Endothelial cell of umbilical vein (primary cell): ENCODE results near the gene BRAP. TPM values are rescaled to one million over a fixed set of nuclear protein-coding genes. Genes with fewer than 3 reads are reported as not detected.

Experiments
- BruUV-seq: library from RNA; stranded (reverse); fragments of 400-500 nt; replicated peaks from 2 replicates; lab custom pipeline; 2021; lab: Mats Ljungman, UMichigan
- CTCF ChIA-PET: fragments of 300-600, 350-600 bp; sonication (Branson Sonifier 250); formaldehyde crosslinking; loops from one replicate; lab custom pipeline; 2021; ENCODE audit warnings: antibody characterized with exemption, inconsistent platforms; lab: Charles Lee
- POLR2A ChIA-PET: fragments of 300-600, 350-600 bp; sonication (Branson Sonifier 250); formaldehyde crosslinking; loops from one replicate; lab custom pipeline; 2021; ENCODE audit warnings: antibody characterized with exemption, inconsistent platforms; lab: Charles Lee
- DNase-seq: peaks from one replicate; pipeline ENCODE4 v3.0.0-alpha.2; 2011; ENCODE audit warnings: low read depth, low spot score
- FAIRE-seq: peaks from 2 replicates; lab custom pipeline; 2011; peaks lifted over from hg19 to GRCh38; lab: Jason Lieb, UNC
- H2AFZ ChIP-seq: 2 replicates; pipeline ENCODE4 v1.6.0; 2012; ENCODE audit warnings: low read depth, low read length, control low read depth, inconsistent platforms
- H3K27ac ChIP-seq: 2 replicates; pipeline ENCODE4 v1.5.1; 2011; ENCODE audit warnings: low read depth, mild to moderate bottlenecking, control low read depth, low read length, moderate library complexity; ENCODE audit not compliant: insufficient read depth
- H3K27me3 ChIP-seq, 2 experiments: 2 replicates each; pipeline versions ENCODE4 v1.6.0 to v1.6.1; 2011; ENCODE audit warnings: low read length in 2 of 2, mixed read lengths in 1 of 2; ENCODE audit not compliant: control insufficient read depth in 2 of 2, insufficient read depth in 2 of 2
- H3K36me3 ChIP-seq, 2 experiments: 2 replicates in 1 of 2; 3 replicates in 1 of 2; pipeline ENCODE4 v1.5.1; 2011; ENCODE audit warnings: low read length in 2 of 2, mild to moderate bottlenecking in 1 of 2, moderate library complexity in 1 of 2; ENCODE audit not compliant: control insufficient read depth in 2 of 2, insufficient read depth in 2 of 2; ENCODE audit errors: extremely low read depth in 1 of 2
- H3K4me1 ChIP-seq: 3 replicates; pipeline ENCODE4 v1.5.1; 2011; ENCODE audit warnings: mild to moderate bottlenecking, low read length; ENCODE audit not compliant: control insufficient read depth, insufficient read depth; ENCODE audit errors: extremely low read depth
- H3K4me2 ChIP-seq: 2 replicates; pipeline ENCODE4 v1.6.1; 2011; ENCODE audit warnings: low read length, control low read depth, mixed read lengths; ENCODE audit not compliant: insufficient read depth
- H3K4me3 ChIP-seq, 3 experiments: fragments of 200-600 bp in 1 of 3; sonication (generic), shearing (Covaris generic) in 1 of 3; replicated peaks in 1 of 3; 2 replicates each; pipeline ENCODE4 v1.5.1; 2011 to 2016; ENCODE audit warnings: control low read depth in 3 of 3, low read length in 3 of 3, mild to moderate bottlenecking in 2 of 3, inconsistent platforms in 1 of 3, low read depth in 1 of 3, moderate library complexity in 1 of 3; ENCODE audit not compliant: insufficient read depth in 1 of 3
- H3K79me2 ChIP-seq: 2 replicates; pipeline ENCODE4 v1.6.0; 2012; ENCODE audit warnings: low read length, inconsistent platforms; ENCODE audit not compliant: control insufficient read depth, insufficient read depth
- H3K9ac ChIP-seq: replicated peaks from 2 replicates; pipeline ENCODE3; 2011; ENCODE audit warnings: low read length, control low read depth; ENCODE audit not compliant: insufficient read depth; ENCODE audit errors: extremely low read depth
- H3K9me1 ChIP-seq: replicated peaks from 3 replicates; pipeline ENCODE4 v1.6.0; 2011; ENCODE audit warnings: mild to moderate bottlenecking, low read length; ENCODE audit not compliant: control insufficient read depth, insufficient read depth; ENCODE audit errors: extremely low read depth
- H3K9me3 ChIP-seq: replicated peaks from 2 replicates; pipeline ENCODE4 v1.5.1; 2012; ENCODE audit warnings: low read length, inconsistent platforms; ENCODE audit not compliant: control insufficient read depth, insufficient read depth
- H4K20me1 ChIP-seq: replicated peaks from 2 replicates; pipeline ENCODE3; 2011; ENCODE audit warnings: mild to moderate bottlenecking, low read length; ENCODE audit not compliant: control insufficient read depth, insufficient read depth; ENCODE audit errors: extremely low read depth
- EZH2 ChIP-seq: IDR thresholded peaks from 2 replicates; pipeline ENCODE4 v1.6.1; 2012; ENCODE audit warnings: borderline replicate concordance, low read depth, mild to moderate bottlenecking, moderate library complexity, low read length, inconsistent platforms; ENCODE audit not compliant: severe bottlenecking
- GATA2 ChIP-seq: IDR thresholded peaks from 2 replicates; pipeline ENCODE4 v1.7.0; 2011; ENCODE audit warnings: low read depth, mild to moderate bottlenecking, moderate library complexity, mixed read lengths, low read length; ENCODE audit not compliant: insufficient read length, insufficient read depth
- MYC ChIP-seq: IDR thresholded peaks from one replicate; pipeline ENCODE4 v1.6.1; 2011; ENCODE audit warnings: mild to moderate bottlenecking, low read depth, low read length
- POLR2A ChIP-seq: IDR thresholded peaks from 2 replicates; pipeline ENCODE4 v1.6.1; 2012; ENCODE audit warnings: low read depth, mild to moderate bottlenecking, control low read depth, low read length
- POLR2AphosphoS5 ChIP-seq: IDR thresholded peaks from 2 replicates; pipeline ENCODE4 v1.6.1; 2012; ENCODE audit warnings: low read depth, mild to moderate bottlenecking, control low read depth, low read length, moderate library complexity; ENCODE audit not compliant: insufficient read depth
- dilution Hi-C: fragments of 300-500 bp; cut with MboI; formaldehyde crosslinking; loops from one replicate; pipeline ENCODE4 v1.15.0; 2019; ENCODE audit warnings: low sequenced_read_pairs; ENCODE audit not compliant: extremely low pct_ligation_motif_present
- intact Hi-C: fragments of 100-400 bp; cut with micrococcal nuclease; formaldehyde crosslinking; loops from one replicate; pipeline ENCODE4 v1.10.0; 2022
- polyA plus RNA-seq, 4 experiments: library from polyadenylated mRNA; depleted of rRNA in 3 of 4; stranded (reverse) in 3 of 4; unstranded in 1 of 4; fragments of >200 nt; gene quantifications; 2 replicates each; pipeline versions ENCODE4 v1.2.1 to v1.2.3, GENCODE V29; 2011 to 2012; ENCODE audit warnings: missing spikeins in 1 of 4
- total RNA-seq: library from RNA; stranded (reverse); gene quantifications from 2 replicates; pipeline ENCODE4 v1.2.3, GENCODE V29; 2021
- TF ChIP-seq, protein P1 (sequence below), 2 donors: IDR thresholded peaks; 1 replicate in 1 of 2; 2 replicates in 1 of 2; pipeline ENCODE4 v1.5.1; 2011; ENCODE audit warnings: low read length in 2 of 2, mild to moderate bottlenecking in 2 of 2, moderate library complexity in 2 of 2, control low read depth in 1 of 2, inconsistent platforms in 1 of 2, low read depth in 1 of 2; ENCODE audit not compliant: insufficient read depth in 1 of 2; ENCODE audit errors: extremely low read depth in 1 of 2
- TF ChIP-seq, protein P2 (sequence below): IDR thresholded peaks from 2 replicates; pipeline ENCODE4 v1.6.1; 2011; ENCODE audit not compliant: insufficient read depth, insufficient read length

Gene BRAP
- total and polyA plus RNA-seq, 2 donors (not counting 3 experiments of a cell fraction or from before 2014, with no cell fraction given): 14.4 to 16.5 TPM

DNA sequence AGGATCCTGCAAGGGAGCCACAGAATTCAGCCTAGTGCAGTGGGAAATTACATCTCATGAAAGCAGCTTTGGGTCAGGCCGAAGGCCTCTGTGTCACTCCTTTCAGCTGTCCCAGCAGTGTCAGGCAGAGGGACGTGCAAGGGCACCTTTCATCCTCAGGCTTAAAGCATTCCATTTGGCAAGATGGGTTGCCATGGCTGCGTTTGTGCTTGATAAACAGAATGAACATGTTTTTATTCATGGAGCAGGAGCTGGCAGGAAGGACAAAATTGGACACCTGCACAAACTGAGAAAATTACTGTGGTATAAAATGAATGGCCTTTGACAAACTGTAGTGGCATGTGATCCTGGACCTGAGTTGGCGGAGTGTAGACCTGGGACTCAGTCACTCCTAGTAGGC, 29.5 kb upstream of the BRAP start:
- no peaks in the 10 kb centered on the region for H3K9me3 ChIP-seq
- no TSS peak for BruUV-seq
- no peak overlapping the region for H3K4me3 ChIP-seq
- TF ChIP-seq EZH2: no peak
- TF ChIP-seq POLR2AphosphoS5: no peak
- TF ChIP-seq POLR2A: no peak
- TF ChIP-seq, protein P1, sequence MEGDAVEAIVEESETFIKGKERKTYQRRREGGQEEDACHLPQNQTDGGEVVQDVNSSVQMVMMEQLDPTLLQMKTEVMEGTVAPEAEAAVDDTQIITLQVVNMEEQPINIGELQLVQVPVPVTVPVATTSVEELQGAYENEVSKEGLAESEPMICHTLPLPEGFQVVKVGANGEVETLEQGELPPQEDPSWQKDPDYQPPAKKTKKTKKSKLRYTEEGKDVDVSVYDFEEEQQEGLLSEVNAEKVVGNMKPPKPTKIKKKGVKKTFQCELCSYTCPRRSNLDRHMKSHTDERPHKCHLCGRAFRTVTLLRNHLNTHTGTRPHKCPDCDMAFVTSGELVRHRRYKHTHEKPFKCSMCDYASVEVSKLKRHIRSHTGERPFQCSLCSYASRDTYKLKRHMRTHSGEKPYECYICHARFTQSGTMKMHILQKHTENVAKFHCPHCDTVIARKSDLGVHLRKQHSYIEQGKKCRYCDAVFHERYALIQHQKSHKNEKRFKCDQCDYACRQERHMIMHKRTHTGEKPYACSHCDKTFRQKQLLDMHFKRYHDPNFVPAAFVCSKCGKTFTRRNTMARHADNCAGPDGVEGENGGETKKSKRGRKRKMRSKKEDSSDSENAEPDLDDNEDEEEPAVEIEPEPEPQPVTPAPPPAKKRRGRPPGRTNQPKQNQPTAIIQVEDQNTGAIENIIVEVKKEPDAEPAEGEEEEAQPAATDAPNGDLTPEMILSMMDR (IDR thresholded peaks at IDR 0.05; ENCODE audit: extremely low read depth in 1 of 2, insufficient read depth in 1 of 2, low read depth in 1 of 2, low read length in 2 of 2): no peak
- no peak for TF ChIP-seq GATA2
- no peaks in the 10 kb centered on the region for H3K4me1 ChIP-seq
- CTCF ChIA-PET: interaction anchor here (1.5 to 2.4 kb wide), 2 partner anchors 10 to 98 kb away, joined by 4 to 10 read pairs; no protein-coding TSS in a partner anchor
- H3K4me2 ChIP-seq: no peak overlapping the region
- no peaks in the 10 kb centered on the region for H3K9me1 ChIP-seq
- H3K27ac ChIP-seq: no peak overlapping the region
- dilution Hi-C loops: no loop called here
- H3K27me3 ChIP-seq: no peaks in the 10 kb centered on the region
- intact Hi-C loops: no loop called here
- FAIRE-seq: no peak
- H3K9ac ChIP-seq: no peak overlapping the region
- peak; percentile 23 for DNase-seq
- no peak overlapping the region for H2AFZ ChIP-seq
- H4K20me1 ChIP-seq: no peaks in the 10 kb centered on the region
- peaks cover 0 to 6% of the 10 kb centered on the region in 2 experiments for H3K36me3 ChIP-seq
- POLR2A ChIA-PET: no interaction called here
- no peaks in the 10 kb centered on the region for H3K79me2 ChIP-seq

DNA sequence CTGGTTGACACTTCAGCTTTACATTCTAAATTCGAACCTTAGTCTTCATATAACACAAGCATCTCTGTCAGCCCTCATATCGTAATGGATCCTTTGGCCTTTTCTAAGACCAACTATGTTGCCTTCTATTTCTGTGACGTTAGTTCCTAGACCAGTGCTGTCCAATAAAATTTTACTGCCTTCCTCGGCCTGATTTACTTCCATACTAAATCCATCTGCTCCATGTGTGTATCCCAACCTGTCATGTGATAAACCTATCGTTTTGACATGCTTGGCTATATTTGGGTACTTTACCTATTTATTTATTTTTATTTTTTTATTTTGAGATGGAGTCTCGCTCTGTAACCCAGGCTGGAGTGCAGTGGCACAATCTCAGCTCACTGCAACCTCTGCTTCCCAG, 20.4 kb upstream of the BRAP start:
- ChIA-PET POLR2A (no interaction called here), CTCF (interaction anchor here (1.1 to 2.3 kb wide), 2 partner anchors 11 to 107 kb away, joined by 6 to 11 read pairs; no protein-coding TSS in a partner anchor)
- Histone ChIP-seq H4K20me1 (no peaks in the 10 kb centered on the region), H3K9me1 (no peaks in the 10 kb centered on the region), H3K79me2 (no peaks in the 10 kb centered on the region), H3K27me3 (no peaks in the 10 kb centered on the region), H3K4me2 (no peak overlapping the region), H3K9ac (no peak overlapping the region), H3K4me1 (no peaks in the 10 kb centered on the region), H3K4me3 (no peak overlapping the region), H3K36me3 (peaks cover 2 to 7% of the 10 kb centered on the region in 2 experiments), H2AFZ (no peak overlapping the region), H3K9me3 (no peaks in the 10 kb centered on the region), H3K27ac (no peak overlapping the region)
- DNase-seq: no peak
- intact Hi-C loops: no loop called here
- dilution Hi-C loops: no loop called here
- no TSS peak for BruUV-seq
- TF ChIP-seq GATA2 (no peak), MYC (no peak), EZH2 (no peak)
- TF ChIP-seq, protein P2, sequence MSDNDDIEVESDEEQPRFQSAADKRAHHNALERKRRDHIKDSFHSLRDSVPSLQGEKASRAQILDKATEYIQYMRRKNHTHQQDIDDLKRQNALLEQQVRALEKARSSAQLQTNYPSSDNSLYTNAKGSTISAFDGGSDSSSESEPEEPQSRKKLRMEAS: no peak
- no peak for FAIRE-seq
